ENCODE results near the gene EVC2.

Gene EVC2

GRCh38 chr4:5676763-5677162 is 31.6 kb downstream of the EVC2 start:
- WGBS (ENCODE audit: insufficient coverage) = 95% methylated on average over 7 of the region's 8 CpGs
- CTCF ChIA-PET = no interaction called here

DNA sequence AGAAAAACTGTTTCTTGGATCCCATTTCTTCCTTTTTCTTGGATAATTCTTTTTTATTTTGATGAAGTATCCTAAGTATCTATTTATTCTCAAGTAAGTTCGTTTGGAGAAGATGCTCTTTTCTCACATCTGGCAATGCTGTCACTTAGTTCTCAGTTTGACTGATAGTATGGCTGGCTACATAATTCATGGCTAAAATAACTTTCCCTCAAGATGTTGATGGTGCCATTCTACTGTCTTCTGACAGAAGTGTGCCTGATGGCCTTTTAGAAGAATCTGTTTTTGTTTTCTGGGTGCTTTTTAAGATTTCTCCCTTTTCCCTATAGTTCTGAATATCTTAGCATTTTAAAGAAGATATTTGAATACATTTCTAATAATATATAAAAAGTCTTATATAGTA is 41.6 kb downstream of the EVC2 start:
- Histone ChIP-seq H3K4me3 (ENCODE audit: control insufficient read depth in 1 of 7, extremely low read depth in 1 of 7, insufficient read depth in 4 of 7, low read depth in 2 of 7, low read length in 6 of 7) (no peak overlapping the region), H3K36me3 (ENCODE audit: control insufficient read depth in 4 of 4, insufficient read depth in 4 of 4, low read length in 3 of 4) (peaks cover 0 to 13% (median 1%) of the 10 kb centered on the region in 4 experiments), H3K4me1 (ENCODE audit: control extremely low read depth in 1 of 4, control insufficient read depth in 4 of 4, insufficient read depth in 4 of 4, low read length in 3 of 4) (no peaks in the 10 kb centered on the region), H3K27ac (ENCODE audit: insufficient read depth in 1 of 2, low read depth in 1 of 2, low read length in 2 of 2, poor library complexity in 1 of 2, severe bottlenecking in 2 of 2) (no peak overlapping the region), H3K27me3 (replicated peaks in 2 of 5; ENCODE audit: control insufficient read depth in 4 of 5, insufficient read depth in 5 of 5, low read length in 4 of 5) (no peaks in the 10 kb centered on the region), H3K9me3 (ENCODE audit: control extremely low read depth in 1 of 5, control insufficient read depth in 4 of 5, insufficient read depth in 2 of 5, low read depth in 1 of 5, low read length in 4 of 5) (peaks cover 0 to 28% (median 2%) of the 10 kb centered on the region in 5 experiments)
- DNase-seq = no peak
- 83% methylated on average over 1 of the region's 1 CpG for WGBS (ENCODE audit: insufficient coverage)
- ChIA-PET CTCF (no interaction called here), POLR2A (no interaction called here)

More at GRCh38 chr4:5676763-5677162, 31.6 kb downstream of the EVC2 start:
- Histone ChIP-seq H3K27ac (ENCODE audit: insufficient read depth in 1 of 2, low read depth in 1 of 2, low read length in 2 of 2, poor library complexity in 1 of 2, severe bottlenecking in 2 of 2) (no peak overlapping the region), H3K36me3 (ENCODE audit: control insufficient read depth in 4 of 4, insufficient read depth in 4 of 4, low read length in 3 of 4) (peaks cover 0 to 11% (median 4%) of the 10 kb centered on the region in 4 experiments), H3K4me1 (ENCODE audit: control extremely low read depth in 1 of 4, control insufficient read depth in 4 of 4, insufficient read depth in 4 of 4, low read length in 3 of 4) (no peaks in the 10 kb centered on the region), H3K9me3 (ENCODE audit: control extremely low read depth in 1 of 5, control insufficient read depth in 4 of 5, insufficient read depth in 2 of 5, low read depth in 1 of 5, low read length in 4 of 5) (no peaks in the 10 kb centered on the region), H3K4me3 (ENCODE audit: control insufficient read depth in 1 of 7, extremely low read depth in 1 of 7, insufficient read depth in 4 of 7, low read depth in 2 of 7, low read length in 6 of 7) (no peak overlapping the region), H3K27me3 (replicated peaks in 2 of 5; ENCODE audit: control insufficient read depth in 4 of 5, insufficient read depth in 5 of 5, low read length in 4 of 5) (no peaks in the 10 kb centered on the region)
- DNase-seq = no peak
- POLR2A ChIA-PET = no interaction called here

DNA sequence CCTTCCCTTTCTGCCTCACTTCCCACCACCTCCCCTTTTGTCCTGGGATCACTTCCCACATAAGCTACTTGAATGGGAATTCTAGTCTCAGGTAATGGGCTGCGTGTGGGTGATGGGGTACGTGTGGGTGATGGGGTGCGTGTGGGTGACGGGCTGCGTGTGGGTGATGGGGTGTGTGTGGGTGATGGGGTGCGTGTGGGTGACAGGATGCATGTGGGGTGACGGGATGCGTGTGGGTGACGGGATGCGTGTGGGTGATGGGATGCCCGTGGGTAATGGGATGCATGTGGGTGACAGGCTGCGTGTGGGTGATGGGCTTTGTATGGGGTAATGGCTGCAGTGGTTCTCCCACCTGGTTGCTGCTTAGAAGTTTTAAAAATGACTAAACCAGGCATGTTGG is 43.6 kb downstream of the EVC2 start:
- ChIA-PET POLR2A (no interaction called here), CTCF (no interaction called here)
- Histone ChIP-seq H3K27me3 (replicated peaks in 2 of 5; ENCODE audit: control insufficient read depth in 4 of 5, insufficient read depth in 5 of 5, low read length in 4 of 5) (no peaks in the 10 kb centered on the region), H3K27ac (ENCODE audit: insufficient read depth in 1 of 2, low read depth in 1 of 2, low read length in 2 of 2, poor library complexity in 1 of 2, severe bottlenecking in 2 of 2) (no peak overlapping the region), H3K9me3 (ENCODE audit: control extremely low read depth in 1 of 5, control insufficient read depth in 4 of 5, insufficient read depth in 2 of 5, low read depth in 1 of 5, low read length in 4 of 5) (peaks cover 0 to 39% (median 5%) of the 10 kb centered on the region in 5 experiments), H3K36me3 (ENCODE audit: control insufficient read depth in 4 of 4, insufficient read depth in 4 of 4, low read length in 3 of 4) (peaks cover 0 to 26% (median 3%) of the 10 kb centered on the region in 4 experiments), H3K4me3 (ENCODE audit: control insufficient read depth in 1 of 7, extremely low read depth in 1 of 7, insufficient read depth in 4 of 7, low read depth in 2 of 7, low read length in 6 of 7) (no peak overlapping the region), H3K4me1 (ENCODE audit: control extremely low read depth in 1 of 4, control insufficient read depth in 4 of 4, insufficient read depth in 4 of 4, low read length in 3 of 4) (no peaks in the 10 kb centered on the region)
- WGBS (ENCODE audit: insufficient coverage) = 98% methylated on average over 10 of the region's 12 CpGs
- no peak for DNase-seq

DNA sequence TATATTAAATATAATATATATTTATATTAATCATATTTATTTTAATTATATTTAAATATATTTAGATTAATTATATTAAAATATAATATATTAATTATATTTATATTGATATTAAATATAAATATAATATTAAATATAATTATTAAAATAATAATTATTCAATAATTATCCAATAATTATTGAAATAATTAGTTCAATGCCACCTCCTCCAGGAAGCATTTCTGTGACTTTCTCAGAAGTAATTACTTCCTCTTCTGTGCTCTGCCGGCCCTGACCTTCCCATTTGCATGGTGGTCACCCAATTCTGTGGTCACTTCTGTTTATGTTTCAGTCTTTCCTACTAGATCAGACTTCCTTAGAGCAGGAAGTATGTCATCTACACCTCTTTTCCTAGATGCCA is 45.8 kb downstream of the EVC2 start:
- DNase-seq = no peak
- Histone ChIP-seq H3K27me3 (replicated peaks in 2 of 5; ENCODE audit: control insufficient read depth in 4 of 5, insufficient read depth in 5 of 5, low read length in 4 of 5) (no peaks in the 10 kb centered on the region), H3K36me3 (ENCODE audit: control insufficient read depth in 4 of 4, insufficient read depth in 4 of 4, low read length in 3 of 4) (peaks cover 0 to 23% (median 3%) of the 10 kb centered on the region in 4 experiments), H3K4me1 (ENCODE audit: control extremely low read depth in 1 of 4, control insufficient read depth in 4 of 4, insufficient read depth in 4 of 4, low read length in 3 of 4) (no peaks in the 10 kb centered on the region), H3K9me3 (ENCODE audit: control extremely low read depth in 1 of 5, control insufficient read depth in 4 of 5, insufficient read depth in 2 of 5, low read depth in 1 of 5, low read length in 4 of 5) (peaks cover 0 to 30% (median 7%) of the 10 kb centered on the region in 5 experiments), H3K27ac (ENCODE audit: insufficient read depth in 1 of 2, low read depth in 1 of 2, low read length in 2 of 2, poor library complexity in 1 of 2, severe bottlenecking in 2 of 2) (no peak overlapping the region), H3K4me3 (ENCODE audit: control insufficient read depth in 1 of 7, extremely low read depth in 1 of 7, insufficient read depth in 4 of 7, low read depth in 2 of 7, low read length in 6 of 7) (no peak overlapping the region)
- ChIA-PET CTCF (no interaction called here), POLR2A (no interaction called here)
- 60% methylated on average over 1 of the region's 1 CpG for WGBS (ENCODE audit: insufficient coverage)

- H3K36me3 ChIP-seq (ENCODE audit: control insufficient read depth in 4 of 4, insufficient read depth in 4 of 4, low read length in 3 of 4) = peaks cover 0 to 23% (median 3%) of the 10 kb centered on the region in 4 experiments
Observed at GRCh38 chr4:5661237-5661636, 47.1 kb downstream of the EVC2 start.

DNA sequence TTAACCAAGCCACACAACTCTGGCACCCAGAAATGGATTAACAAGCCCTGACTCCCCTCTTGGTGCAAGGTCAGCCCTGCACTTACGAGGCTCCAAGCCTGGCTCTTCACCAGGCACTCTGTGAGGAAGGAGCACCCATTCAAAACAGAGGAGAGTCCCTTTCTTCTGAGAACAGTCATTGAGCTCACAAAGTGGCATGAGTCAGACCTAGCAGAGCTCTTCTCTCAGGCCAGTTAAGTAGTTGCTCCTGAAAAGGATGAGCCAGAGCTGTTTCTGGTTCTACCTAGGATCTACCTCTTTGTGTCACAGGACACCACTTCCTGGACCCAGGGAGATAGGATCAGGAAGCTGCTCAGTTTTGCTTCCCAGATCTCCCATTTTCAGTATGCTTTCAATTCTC is 48.2 kb downstream of the EVC2 start:
- no peak for DNase-seq
- Histone ChIP-seq H3K4me1 (ENCODE audit: control extremely low read depth in 1 of 4, control insufficient read depth in 4 of 4, insufficient read depth in 4 of 4, low read length in 3 of 4) (no peaks in the 10 kb centered on the region), H3K4me3 (ENCODE audit: control insufficient read depth in 1 of 7, extremely low read depth in 1 of 7, insufficient read depth in 4 of 7, low read depth in 2 of 7, low read length in 6 of 7) (no peak overlapping the region), H3K36me3 (ENCODE audit: control insufficient read depth in 4 of 4, insufficient read depth in 4 of 4, low read length in 3 of 4) (peaks cover 0 to 23% (median 3%) of the 10 kb centered on the region in 4 experiments), H3K27me3 (replicated peaks in 2 of 5; ENCODE audit: control insufficient read depth in 4 of 5, insufficient read depth in 5 of 5, low read length in 4 of 5) (no peaks in the 10 kb centered on the region), H3K9me3 (ENCODE audit: control extremely low read depth in 1 of 5, control insufficient read depth in 4 of 5, insufficient read depth in 2 of 5, low read depth in 1 of 5, low read length in 4 of 5) (peaks cover 0 to 18% (median 4%) of the 10 kb centered on the region in 5 experiments), H3K27ac (ENCODE audit: insufficient read depth in 1 of 2, low read depth in 1 of 2, low read length in 2 of 2, poor library complexity in 1 of 2, severe bottlenecking in 2 of 2) (no peak overlapping the region)
- ChIA-PET CTCF (no interaction called here), POLR2A (no interaction called here)
- WGBS (ENCODE audit: insufficient coverage) = 88% methylated on average over 1 of the region's 1 CpG

More at GRCh38 chr4:5661237-5661636, 47.1 kb downstream of the EVC2 start:
- POLR2A ChIA-PET = no interaction called here
- no peak for DNase-seq
- no peaks in the 10 kb centered on the region for H3K4me1 ChIP-seq (ENCODE audit: control extremely low read depth in 1 of 4, control insufficient read depth in 4 of 4, insufficient read depth in 4 of 4, low read length in 3 of 4)
- H3K27ac ChIP-seq (ENCODE audit: insufficient read depth in 1 of 2, low read depth in 1 of 2, low read length in 2 of 2, poor library complexity in 1 of 2, severe bottlenecking in 2 of 2) = no peak overlapping the region
- H3K4me3 ChIP-seq (ENCODE audit: control insufficient read depth in 1 of 7, extremely low read depth in 1 of 7, insufficient read depth in 4 of 7, low read depth in 2 of 7, low read length in 6 of 7) = no peak overlapping the region
- no peaks in the 10 kb centered on the region for H3K27me3 ChIP-seq (replicated peaks in 2 of 5; ENCODE audit: control insufficient read depth in 4 of 5, insufficient read depth in 5 of 5, low read length in 4 of 5)
- 100% methylated on average over 2 of the region's 4 CpGs for WGBS (ENCODE audit: insufficient coverage)
- CTCF ChIA-PET = no interaction called here
- peaks cover 0 to 24% (median 5%) of the 10 kb centered on the region in 5 experiments for H3K9me3 ChIP-seq (ENCODE audit: control extremely low read depth in 1 of 5, control insufficient read depth in 4 of 5, insufficient read depth in 2 of 5, low read depth in 1 of 5, low read length in 4 of 5)

GRCh38 chr4:5658974-5659373 is 49.4 kb downstream of the EVC2 start:
- Histone ChIP-seq H3K9me3 (ENCODE audit: control extremely low read depth in 1 of 5, control insufficient read depth in 4 of 5, insufficient read depth in 2 of 5, low read depth in 1 of 5, low read length in 4 of 5) (peaks cover 0 to 18% (median 4%) of the 10 kb centered on the region in 5 experiments), H3K4me1 (ENCODE audit: control extremely low read depth in 1 of 4, control insufficient read depth in 4 of 4, insufficient read depth in 4 of 4, low read length in 3 of 4) (no peaks in the 10 kb centered on the region), H3K27me3 (replicated peaks in 2 of 5; ENCODE audit: control insufficient read depth in 4 of 5, insufficient read depth in 5 of 5, low read length in 4 of 5) (no peaks in the 10 kb centered on the region), H3K4me3 (ENCODE audit: control insufficient read depth in 1 of 7, extremely low read depth in 1 of 7, insufficient read depth in 4 of 7, low read depth in 2 of 7, low read length in 6 of 7) (no peak overlapping the region), H3K36me3 (ENCODE audit: control insufficient read depth in 4 of 4, insufficient read depth in 4 of 4, low read length in 3 of 4) (peaks cover 0 to 23% (median 3%) of the 10 kb centered on the region in 4 experiments), H3K27ac (ENCODE audit: insufficient read depth in 1 of 2, low read depth in 1 of 2, low read length in 2 of 2, poor library complexity in 1 of 2, severe bottlenecking in 2 of 2) (no peak overlapping the region)
- ChIA-PET POLR2A (interaction anchor here (0.7 kb wide), 1 partner anchor 117 kb away, joined by 5 read pairs; no protein-coding TSS in a partner anchor), CTCF (interaction anchor here (1.0 kb wide), 1 partner anchor 20 kb away, joined by 4 read pairs; no protein-coding TSS in a partner anchor)
- DNase-seq = no peak
- WGBS (ENCODE audit: insufficient coverage) = 93% methylated on average over 5 of the region's 6 CpGs
